D721Med (cell line): Measurements from ENCODE around the gene PROX1.
A peak's percentile ranks its signal among the peaks of the same experiment; 100 is the strongest.

Experiments used
- DNase-seq: peaks from one replicate; pipeline ENCODE4 v3.0.0; 2011; ENCODE audit warnings: low spot score; ENCODE audit not compliant: insufficient read length
- FAIRE-seq: peaks from 2 replicates; lab custom pipeline; 2011; peaks lifted over from hg19 to GRCh38; lab: Jason Lieb, UNC
- TF ChIP-seq, protein P1 (sequence below): IDR thresholded peaks from 2 replicates; pipeline ENCODE4 v1.5.1; 2012; ENCODE audit warnings: mild to moderate bottlenecking, control low read depth; ENCODE audit not compliant: insufficient read depth; ENCODE audit errors: missing control alignments

The PROX1 gene

DNA sequence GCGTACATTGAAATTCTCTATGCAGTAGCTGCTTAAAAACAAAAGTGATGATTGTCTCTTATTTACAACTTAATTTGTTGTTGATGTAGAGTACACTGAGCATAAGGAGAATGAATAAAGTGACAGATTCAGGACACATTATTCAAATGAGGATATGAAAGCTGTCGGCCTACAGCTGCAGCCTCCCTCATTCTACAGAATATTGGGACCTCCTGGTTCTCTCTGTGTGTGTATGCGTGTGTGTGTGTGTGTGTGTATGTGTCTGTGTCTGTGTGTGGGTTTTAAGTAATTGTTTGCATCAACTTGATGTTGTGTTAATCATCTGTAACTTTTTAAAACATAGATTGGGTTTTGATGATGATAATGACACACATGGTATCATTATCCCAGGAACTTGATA, 17.9 kb downstream of the PROX1 start:
- no peak for FAIRE-seq
- TF ChIP-seq, protein P1, sequence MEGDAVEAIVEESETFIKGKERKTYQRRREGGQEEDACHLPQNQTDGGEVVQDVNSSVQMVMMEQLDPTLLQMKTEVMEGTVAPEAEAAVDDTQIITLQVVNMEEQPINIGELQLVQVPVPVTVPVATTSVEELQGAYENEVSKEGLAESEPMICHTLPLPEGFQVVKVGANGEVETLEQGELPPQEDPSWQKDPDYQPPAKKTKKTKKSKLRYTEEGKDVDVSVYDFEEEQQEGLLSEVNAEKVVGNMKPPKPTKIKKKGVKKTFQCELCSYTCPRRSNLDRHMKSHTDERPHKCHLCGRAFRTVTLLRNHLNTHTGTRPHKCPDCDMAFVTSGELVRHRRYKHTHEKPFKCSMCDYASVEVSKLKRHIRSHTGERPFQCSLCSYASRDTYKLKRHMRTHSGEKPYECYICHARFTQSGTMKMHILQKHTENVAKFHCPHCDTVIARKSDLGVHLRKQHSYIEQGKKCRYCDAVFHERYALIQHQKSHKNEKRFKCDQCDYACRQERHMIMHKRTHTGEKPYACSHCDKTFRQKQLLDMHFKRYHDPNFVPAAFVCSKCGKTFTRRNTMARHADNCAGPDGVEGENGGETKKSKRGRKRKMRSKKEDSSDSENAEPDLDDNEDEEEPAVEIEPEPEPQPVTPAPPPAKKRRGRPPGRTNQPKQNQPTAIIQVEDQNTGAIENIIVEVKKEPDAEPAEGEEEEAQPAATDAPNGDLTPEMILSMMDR = no peak
- no peak for DNase-seq

DNA sequence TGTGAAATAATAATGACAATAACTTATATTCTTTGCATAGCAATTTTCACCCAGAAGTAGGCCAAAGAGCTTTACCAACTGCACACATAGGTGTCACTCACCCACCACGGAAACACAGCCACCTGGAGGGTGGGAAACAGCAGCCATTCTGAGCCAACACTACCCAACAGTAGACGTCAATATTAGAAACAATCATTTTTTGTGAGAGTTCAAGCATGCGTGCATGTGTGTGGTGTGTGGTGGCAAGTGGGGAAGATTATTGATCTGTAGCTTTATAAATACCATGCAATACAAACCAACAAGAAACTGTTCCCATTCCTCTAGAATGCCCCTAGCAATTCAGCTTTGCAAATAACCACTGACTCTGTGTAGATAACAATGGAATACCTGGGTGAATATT, 19.1 kb downstream of the PROX1 start:
- DNase-seq = no peak
- peak; percentile 25 for FAIRE-seq
- TF ChIP-seq, protein P1 = no peak

DNA sequence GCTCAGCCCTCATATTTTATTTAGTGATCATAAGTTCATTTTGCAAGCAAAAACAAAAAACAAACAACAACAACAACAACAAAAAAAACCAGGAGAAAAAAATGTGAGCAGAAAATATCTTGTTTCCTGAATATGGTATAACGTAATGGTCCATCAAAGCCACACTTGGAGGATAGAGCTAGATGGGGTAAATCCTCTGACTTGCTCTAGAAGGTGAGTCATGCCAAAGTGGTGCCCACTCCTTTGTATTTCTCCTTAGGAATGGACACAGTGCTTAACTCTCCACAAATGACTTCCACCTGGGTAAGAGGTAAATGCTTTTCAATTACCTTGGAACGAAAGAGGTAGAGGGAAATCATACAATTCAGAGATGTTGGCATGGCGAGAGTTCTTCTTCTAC, 20.6 kb downstream of the PROX1 start:
- no peak for DNase-seq
- FAIRE-seq = no peak
- TF ChIP-seq, protein P1 = no peak

DNA sequence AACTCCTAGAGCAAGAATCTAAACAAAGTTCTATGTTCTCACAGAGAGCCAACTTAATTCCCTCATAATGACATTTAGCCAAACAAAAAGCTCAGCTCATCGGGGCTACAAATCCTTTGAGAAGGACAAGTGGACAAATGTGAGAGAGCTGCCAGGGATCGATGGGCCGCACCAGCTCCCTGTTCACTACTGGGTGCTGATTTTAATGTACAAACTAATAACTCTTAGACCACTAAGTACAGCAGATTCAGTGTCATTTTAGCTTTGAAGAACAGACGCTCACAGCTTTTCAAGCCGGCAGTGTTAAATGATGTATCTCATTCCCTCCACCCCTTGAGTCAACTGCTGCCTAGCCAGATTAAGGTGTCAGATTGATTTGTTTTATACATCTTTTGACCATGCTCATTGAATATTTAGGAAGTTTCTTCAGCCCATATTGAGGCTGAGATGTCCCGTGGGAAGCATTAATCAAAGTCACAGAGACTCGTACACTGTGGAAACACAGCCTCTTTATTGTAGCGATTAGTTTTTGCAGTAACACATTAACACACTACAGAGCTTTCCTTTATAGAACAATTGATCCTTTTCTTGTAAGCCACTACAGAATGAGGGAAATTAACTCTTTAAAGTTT, 21.1 kb downstream of the PROX1 start:
- FAIRE-seq = no peak
- TF ChIP-seq, protein P1 = no peak
- no peak for DNase-seq

DNA sequence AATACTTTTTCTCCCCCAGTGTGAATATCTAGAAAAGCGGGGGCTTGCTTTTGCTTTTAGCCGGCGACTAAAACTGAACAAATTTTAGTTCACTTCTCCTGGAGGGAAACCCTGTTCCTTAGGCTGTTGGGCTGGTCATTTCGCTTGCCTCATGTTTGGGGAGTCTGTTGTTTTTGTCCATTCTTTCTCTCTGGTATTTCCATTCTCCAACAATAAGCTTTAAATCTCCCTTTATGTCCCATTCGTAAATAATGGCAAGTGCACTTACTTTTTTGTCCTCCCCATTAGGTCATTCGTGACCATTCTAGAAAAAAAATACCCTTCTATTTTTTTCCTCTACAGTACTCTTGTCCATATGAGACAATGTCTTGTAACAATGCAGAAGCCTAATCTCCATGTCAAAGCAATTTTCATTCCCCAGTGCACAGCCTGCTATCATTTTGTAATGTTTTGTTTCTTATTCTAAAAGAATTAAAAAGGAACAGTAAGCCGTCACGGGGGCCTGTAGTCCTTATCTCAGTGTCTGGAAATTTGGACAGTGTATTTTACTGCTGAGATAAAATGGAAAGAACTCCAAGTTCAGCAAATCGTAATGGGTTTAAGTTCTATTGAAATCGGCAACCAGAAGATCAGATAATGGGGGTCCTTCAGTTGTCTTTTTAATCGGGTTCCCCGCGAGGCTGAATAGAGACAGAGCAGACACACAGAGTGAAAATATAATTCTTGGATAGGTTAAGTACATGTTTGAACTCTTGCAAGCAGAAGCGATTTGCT, 21.8 kb downstream of the PROX1 start:
- FAIRE-seq = no peak
- TF ChIP-seq, protein P1 = no peak
- no peak for DNase-seq

DNA sequence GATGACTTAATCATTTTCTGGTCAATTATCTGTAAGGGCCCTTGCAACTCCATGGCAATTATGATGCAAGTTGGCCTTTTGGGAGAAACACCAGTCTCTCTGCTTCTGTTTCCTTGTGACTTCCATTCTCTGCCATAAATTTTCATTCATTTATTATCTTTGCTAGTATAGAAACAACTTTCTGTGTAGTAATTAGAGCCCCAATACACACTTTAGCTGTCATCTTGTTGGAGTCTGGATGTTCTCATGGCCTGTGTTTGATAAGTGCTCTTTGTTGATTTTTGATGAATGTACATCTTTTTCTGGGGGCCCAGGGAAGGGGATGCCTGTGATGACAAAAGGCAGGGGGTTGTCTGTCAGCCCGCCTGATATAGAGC, 22.4 kb downstream of the PROX1 start:
- no peak for FAIRE-seq
- DNase-seq = no peak
- TF ChIP-seq, protein P1 = no peak

DNA sequence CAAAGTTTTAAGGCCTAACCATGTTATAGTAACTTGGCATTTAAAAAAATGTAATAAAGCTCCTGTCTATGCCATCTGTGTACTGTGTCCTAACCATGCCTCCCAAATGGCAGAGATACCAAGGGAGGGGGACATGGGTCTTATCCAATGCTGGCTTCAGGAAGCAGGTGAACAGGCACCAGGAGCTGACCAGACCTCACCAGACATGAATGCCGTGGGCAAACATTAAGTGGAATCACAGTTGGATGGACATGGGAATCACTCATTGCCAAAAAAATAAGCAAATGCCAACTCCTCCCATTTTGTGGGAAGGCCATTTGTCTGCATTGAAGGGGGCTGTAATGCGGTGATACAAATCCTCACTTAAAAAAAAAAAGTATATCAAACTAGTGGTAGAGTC, 22.9 kb downstream of the PROX1 start:
- peak; percentile 32 for FAIRE-seq
- no peak for DNase-seq

More for the DNA sequence above, 22.9 kb downstream of the PROX1 start:
- TF ChIP-seq, protein P1 = no peak
